Measurements from ENCODE around the gene CD4. TPM values are rescaled to one million over a fixed set of nuclear protein-coding genes. Genes with fewer than 3 reads are reported as not detected.

Gene CD4
- total and polyA plus RNA-seq, 10 of the 15 experiments (the other 5 are each of a cell fraction or from before 2014, with no cell fraction given): 0.24 to 1.6 (median 0.69) TPM

DNA sequence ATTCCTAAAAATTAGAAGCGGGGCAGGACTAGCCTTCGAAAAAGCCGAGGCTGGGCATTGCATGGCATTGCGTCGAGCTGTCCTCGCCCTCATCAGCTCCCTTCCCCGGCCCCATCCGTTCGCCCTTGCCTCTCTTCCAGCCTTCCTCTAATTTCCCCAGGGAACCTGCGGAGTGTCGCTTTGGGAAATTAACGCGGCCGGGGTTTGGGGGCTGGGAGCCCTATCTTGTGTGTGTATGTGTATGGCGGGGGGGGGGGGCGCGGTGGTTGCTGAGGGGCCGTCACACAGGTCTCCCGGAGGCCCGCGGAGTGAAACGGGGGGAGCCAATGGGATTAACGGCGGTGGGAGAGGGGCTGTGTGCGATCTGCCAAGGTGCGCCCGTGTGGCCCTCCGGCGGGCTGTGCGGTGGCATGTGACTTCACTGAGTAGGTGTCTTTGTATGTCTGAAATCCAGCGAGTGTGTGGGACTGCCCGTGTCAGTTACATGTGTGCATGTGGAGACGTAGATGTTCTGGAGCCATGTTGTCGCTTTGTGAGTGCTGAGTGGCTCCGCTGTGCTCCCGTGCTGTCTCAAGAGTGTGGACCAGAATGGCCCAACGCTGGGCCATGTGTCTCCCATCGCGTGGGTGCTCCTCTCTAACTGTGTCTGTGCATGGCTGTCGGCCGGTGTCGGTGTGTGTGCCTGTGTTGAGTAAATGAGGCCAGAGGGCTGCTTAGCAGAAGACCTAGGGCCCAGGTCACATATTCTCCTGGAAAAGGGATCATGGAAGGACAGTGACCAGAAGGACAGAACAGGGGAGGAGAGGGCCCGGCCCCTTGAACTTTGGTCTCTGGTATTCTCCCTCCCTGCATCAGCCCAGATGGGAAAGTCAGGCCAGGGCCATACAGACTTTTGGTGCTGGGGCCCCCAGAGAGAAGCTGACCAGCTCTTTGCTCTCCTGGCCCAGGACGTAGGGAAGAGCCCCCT is 21.7 kb upstream of the CD4 start:
- BruUV-seq (replicated peaks): TSS peak; percentile 43
- H3K79me2 ChIP-seq (ENCODE audit: control insufficient read depth, insufficient read depth, low read length): peaks cover 16% of the 10 kb centered on the region
- no peaks in the 10 kb centered on the region for H3K36me3 ChIP-seq (ENCODE audit: control insufficient read depth in 2 of 2, insufficient read depth in 2 of 2, low read length in 1 of 2)
- peak overlapping the region; percentile 75 for H2AFZ ChIP-seq (ENCODE audit: control insufficient read depth, low read depth, low read length)
- ChIA-PET SMC1A (ENCODE audit: uncharacterized antibody, unreplicated experiment) (interaction anchor here (1.0 to 4.2 kb wide), 6 partner anchors 9 to 82 kb away, joined by 3 to 39 read pairs (median 5); partner anchors contain the start of gene MLF2), CTCF (interaction anchor here (0.7 to 3.5 kb wide), 12 partner anchors 9 to 405 kb away, joined by 3 to 67 read pairs (median 6); partner anchors contain the start of genes CD4, COPS7A, MLF2 and ZNF384), RAD21 (ENCODE audit: unreplicated experiment) (interaction anchor here (0.6 to 4.1 kb wide), 10 partner anchors 9 to 177 kb away, joined by 3 to 51 read pairs (median 4); partner anchors contain the start of gene MLF2), POLR2A (interaction anchor here (1.0 to 3.2 kb wide), 9 partner anchors 7 to 85 kb away, joined by 4 to 60 read pairs (median 7); partner anchors contain the start of genes CDCA3, COPS7A, MLF2 and USP5)
- intact Hi-C loops (cut with micrococcal nuclease; ENCODE audit: unreplicated experiment) (no loop called here), in situ Hi-C loops (cut with MboI) (no loop called here)
- H3K4me1 ChIP-seq (ENCODE audit: control insufficient read depth, insufficient read depth, low read length): peaks cover 41% of the 10 kb centered on the region
- peak overlapping the region; percentile 24; the same call in 1 of the 2 replicates for H3K27ac ChIP-seq (ENCODE audit: control insufficient read depth, insufficient read depth)
- DNase-seq (ENCODE audit: low read depth, low spot score): no peak
- no peaks in the 10 kb centered on the region for H4K20me1 ChIP-seq (ENCODE audit: control insufficient read depth, insufficient read depth)
- no peaks in the 10 kb centered on the region for H3K9me3 ChIP-seq (replicated peaks; ENCODE audit: control insufficient read depth, insufficient read depth, low read length)
- H3K4me2 ChIP-seq (ENCODE audit: control insufficient read depth, insufficient read depth): peak overlapping the region; percentile 90
- peak overlapping the region; percentile 83 for H3K4me3 ChIP-seq
- 51% methylated on average over 40 of the region's 44 CpGs for WGBS (ENCODE audit: insufficient coverage, insufficient replicate concordance, low lambda C conversion rate, missing lambda C conversion rate)
- ATAC-seq: no peak
- H3K9ac ChIP-seq (ENCODE audit: control insufficient read depth, insufficient read depth, low read length): peak overlapping the region; percentile 72
- FAIRE-seq: no peak
- H3K27me3 ChIP-seq (replicated peaks in 1 of 2; ENCODE audit: control insufficient read depth in 2 of 2, insufficient read depth in 2 of 2, low read length in 1 of 2): no peaks in the 10 kb centered on the region
- TF ChIP-seq SMARCA5 (IDR thresholded peaks at IDR 0.05) (no peak), HDGF (IDR thresholded peaks at IDR 0.05) (0 out of 2 replicates have a peak, but pooled peaks have one; percentile 3), EGR1 (IDR thresholded peaks at IDR 0.05; ENCODE audit: borderline replicate concordance in 1 of 2, low read depth in 2 of 2, low read length in 2 of 2) (no peak), SUZ12 (IDR thresholded peaks at IDR 0.05; ENCODE audit: unreplicated experiment) (no peak), CHD2 (IDR thresholded peaks at IDR 0.05; ENCODE audit: borderline replicate concordance, low read depth, low read length) (no peak), ZSCAN29 (IDR thresholded peaks at IDR 0.05) (no peak), RBBP5 (conservative IDR thresholded peaks at IDR 0.05) (no peak), MEF2B (IDR thresholded peaks at IDR 0.05; ENCODE audit: partially characterized antibody, poor library complexity, severe bottlenecking) (no peak), CREB1 (IDR thresholded peaks at IDR 0.05; ENCODE audit: low read depth) (no peak), SRF (IDR thresholded peaks at IDR 0.05; ENCODE audit: low read depth in 2 of 2, low read length in 2 of 2) (no peak), ESRRA (IDR thresholded peaks at IDR 0.05; ENCODE audit: low read length) (no peak)
- TF ChIP-seq, protein P1, sequence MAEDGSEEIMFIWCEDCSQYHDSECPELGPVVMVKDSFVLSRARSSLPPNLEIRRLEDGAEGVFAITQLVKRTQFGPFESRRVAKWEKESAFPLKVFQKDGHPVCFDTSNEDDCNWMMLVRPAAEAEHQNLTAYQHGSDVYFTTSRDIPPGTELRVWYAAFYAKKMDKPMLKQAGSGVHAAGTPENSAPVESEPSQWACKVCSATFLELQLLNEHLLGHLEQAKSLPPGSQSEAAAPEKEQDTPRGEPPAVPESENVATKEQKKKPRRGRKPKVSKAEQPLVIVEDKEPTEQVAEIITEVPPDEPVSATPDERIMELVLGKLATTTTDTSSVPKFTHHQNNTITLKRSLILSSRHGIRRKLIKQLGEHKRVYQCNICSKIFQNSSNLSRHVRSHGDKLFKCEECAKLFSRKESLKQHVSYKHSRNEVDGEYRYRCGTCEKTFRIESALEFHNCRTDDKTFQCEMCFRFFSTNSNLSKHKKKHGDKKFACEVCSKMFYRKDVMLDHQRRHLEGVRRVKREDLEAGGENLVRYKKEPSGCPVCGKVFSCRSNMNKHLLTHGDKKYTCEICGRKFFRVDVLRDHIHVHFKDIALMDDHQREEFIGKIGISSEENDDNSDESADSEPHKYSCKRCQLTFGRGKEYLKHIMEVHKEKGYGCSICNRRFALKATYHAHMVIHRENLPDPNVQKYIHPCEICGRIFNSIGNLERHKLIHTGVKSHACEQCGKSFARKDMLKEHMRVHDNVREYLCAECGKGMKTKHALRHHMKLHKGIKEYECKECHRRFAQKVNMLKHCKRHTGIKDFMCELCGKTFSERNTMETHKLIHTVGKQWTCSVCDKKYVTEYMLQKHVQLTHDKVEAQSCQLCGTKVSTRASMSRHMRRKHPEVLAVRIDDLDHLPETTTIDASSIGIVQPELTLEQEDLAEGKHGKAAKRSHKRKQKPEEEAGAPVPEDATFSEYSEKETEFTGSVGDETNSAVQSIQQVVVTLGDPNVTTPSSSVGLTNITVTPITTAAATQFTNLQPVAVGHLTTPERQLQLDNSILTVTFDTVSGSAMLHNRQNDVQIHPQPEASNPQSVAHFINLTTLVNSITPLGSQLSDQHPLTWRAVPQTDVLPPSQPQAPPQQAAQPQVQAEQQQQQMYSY (CRISPR knock-in tag; IDR thresholded peaks at IDR 0.05): no peak
- TF ChIP-seq, protein P2, sequence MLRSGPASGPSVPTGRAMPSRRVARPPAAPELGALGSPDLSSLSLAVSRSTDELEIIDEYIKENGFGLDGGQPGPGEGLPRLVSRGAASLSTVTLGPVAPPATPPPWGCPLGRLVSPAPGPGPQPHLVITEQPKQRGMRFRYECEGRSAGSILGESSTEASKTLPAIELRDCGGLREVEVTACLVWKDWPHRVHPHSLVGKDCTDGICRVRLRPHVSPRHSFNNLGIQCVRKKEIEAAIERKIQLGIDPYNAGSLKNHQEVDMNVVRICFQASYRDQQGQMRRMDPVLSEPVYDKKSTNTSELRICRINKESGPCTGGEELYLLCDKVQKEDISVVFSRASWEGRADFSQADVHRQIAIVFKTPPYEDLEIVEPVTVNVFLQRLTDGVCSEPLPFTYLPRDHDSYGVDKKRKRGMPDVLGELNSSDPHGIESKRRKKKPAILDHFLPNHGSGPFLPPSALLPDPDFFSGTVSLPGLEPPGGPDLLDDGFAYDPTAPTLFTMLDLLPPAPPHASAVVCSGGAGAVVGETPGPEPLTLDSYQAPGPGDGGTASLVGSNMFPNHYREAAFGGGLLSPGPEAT (IDR thresholded peaks at IDR 0.05; ENCODE audit: low read depth): no peak
- TF ChIP-seq, protein P3, sequence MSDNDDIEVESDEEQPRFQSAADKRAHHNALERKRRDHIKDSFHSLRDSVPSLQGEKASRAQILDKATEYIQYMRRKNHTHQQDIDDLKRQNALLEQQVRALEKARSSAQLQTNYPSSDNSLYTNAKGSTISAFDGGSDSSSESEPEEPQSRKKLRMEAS (IDR thresholded peaks at IDR 0.05; ENCODE audit: low read depth, low read length): 0 out of 2 replicates have a peak, but pooled peaks have one; percentile 23
- TF ChIP-seq, protein P4, sequence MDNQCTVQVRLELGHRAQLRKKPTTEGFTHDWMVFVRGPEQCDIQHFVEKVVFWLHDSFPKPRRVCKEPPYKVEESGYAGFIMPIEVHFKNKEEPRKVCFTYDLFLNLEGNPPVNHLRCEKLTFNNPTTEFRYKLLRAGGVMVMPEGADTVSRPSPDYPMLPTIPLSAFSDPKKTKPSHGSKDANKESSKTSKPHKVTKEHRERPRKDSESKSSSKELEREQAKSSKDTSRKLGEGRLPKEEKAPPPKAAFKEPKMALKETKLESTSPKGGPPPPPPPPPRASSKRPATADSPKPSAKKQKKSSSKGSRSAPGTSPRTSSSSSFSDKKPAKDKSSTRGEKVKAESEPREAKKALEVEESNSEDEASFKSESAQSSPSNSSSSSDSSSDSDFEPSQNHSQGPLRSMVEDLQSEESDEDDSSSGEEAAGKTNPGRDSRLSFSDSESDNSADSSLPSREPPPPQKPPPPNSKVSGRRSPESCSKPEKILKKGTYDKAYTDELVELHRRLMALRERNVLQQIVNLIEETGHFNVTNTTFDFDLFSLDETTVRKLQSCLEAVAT (IDR thresholded peaks at IDR 0.05): peak; percentile 95

Measured in GM12878 (cell line).